WTC11 (cell line): ENCODE results near the gene SLC17A5. TPM values are rescaled to one million over a fixed set of nuclear protein-coding genes. Genes with fewer than 3 reads are reported as not detected.

Experiments used
- ATAC-seq: fragments of 200-7000 bp; cut with Tn5 transposase; 2 replicates; pipeline ENCODE4 v1.10.0; 2021; ENCODE audit warnings: mild to moderate bottlenecking, moderate library complexity
- CTCF ChIA-PET: fragments of 300-600 bp; sonication (Branson Sonifier 250); formaldehyde crosslinking; loops from one replicate; lab custom pipeline; 2021; ENCODE audit warnings: antibody characterized with exemption; lab: Charles Lee
- POLR2A ChIA-PET: fragments of 350-600 bp; sonication (Branson Sonifier 250); formaldehyde crosslinking; loops from one replicate; lab custom pipeline; 2021; ENCODE audit warnings: antibody characterized with exemption; lab: Charles Lee
- DNase-seq: peaks from one replicate; pipeline ENCODE4 v3.0.0; 2021; ENCODE audit warnings: low spot score
- H3K27ac Mint-ChIP-seq: 2 replicates; pipeline ENCODE4 v1.8.0; 2021; ENCODE audit warnings: mixed read lengths
- H3K27me3 Mint-ChIP-seq: 2 replicates; pipeline ENCODE4 v1.8.0; 2021; ENCODE audit warnings: low read depth, mild to moderate bottlenecking, moderate library complexity, mixed read lengths
- H3K36me3 Mint-ChIP-seq: 2 replicates; pipeline ENCODE4 v1.8.0; 2021; ENCODE audit warnings: mixed read lengths
- H3K4me1 Mint-ChIP-seq: 2 replicates; pipeline ENCODE4 v1.8.0; 2022; ENCODE audit warnings: mixed read lengths
- H3K4me3 Mint-ChIP-seq: 2 replicates; pipeline ENCODE4 v1.8.0; 2021; ENCODE audit warnings: mild to moderate bottlenecking, moderate library complexity, mixed read lengths
- H3K9me3 Mint-ChIP-seq: 2 replicates; pipeline ENCODE4 v1.8.0; 2021; ENCODE audit warnings: mixed read lengths
- AR ChIP-seq: fragments of 250-450 bp; sonication (Bioruptor Pico); IDR thresholded peaks from 2 replicates; pipeline ENCODE4 v1.9.0; 2021; ENCODE audit warnings: mild to moderate bottlenecking
- ATF3 ChIP-seq: sonication (generic); formaldehyde crosslinking; conservative IDR thresholded peaks from 2 replicates; pipeline ENCODE4 v1.8.1; 2022; ENCODE audit warnings: mild to moderate bottlenecking, missing genetic modification reagents
- ATF6 ChIP-seq: sonication (generic); formaldehyde crosslinking; IDR thresholded peaks from 2 replicates; pipeline ENCODE4 v1.8.1; 2023; ENCODE audit warnings: mild to moderate bottlenecking, missing genetic modification reagents
- ELF4 ChIP-seq: sonication (generic); formaldehyde crosslinking; IDR thresholded peaks from 2 replicates; pipeline ENCODE4 v1.8.1; 2022; ENCODE audit warnings: low read depth, mild to moderate bottlenecking, moderate library complexity, missing genetic modification reagents
- EMX1 ChIP-seq: fragments of 250-450 bp; sonication (Bioruptor Pico); IDR thresholded peaks from 2 replicates; pipeline ENCODE4 v1.8.0; 2021; ENCODE audit warnings: mild to moderate bottlenecking
- IRF2 ChIP-seq: sonication (generic); formaldehyde crosslinking; IDR thresholded peaks from 2 replicates; pipeline ENCODE4 v1.8.0; 2022; ENCODE audit warnings: low read depth, missing genetic modification reagents, borderline replicate concordance
- MXD4 ChIP-seq: fragments of 250-450 bp; sonication (Bioruptor Pico); IDR thresholded peaks from 2 replicates; pipeline ENCODE4 v1.8.0; 2021; ENCODE audit warnings: mild to moderate bottlenecking, moderate library complexity, borderline replicate concordance
- NR2C2 ChIP-seq: sonication (generic); formaldehyde crosslinking; IDR thresholded peaks from 2 replicates; pipeline ENCODE4 v1.8.0; 2022; ENCODE audit warnings: mild to moderate bottlenecking, missing genetic modification reagents
- NR3C1 ChIP-seq: sonication (generic); formaldehyde crosslinking; conservative IDR thresholded peaks from 2 replicates; pipeline ENCODE4 v1.8.1; 2023; ENCODE audit warnings: low read depth, mild to moderate bottlenecking, missing genetic modification reagents
- PREB ChIP-seq: sonication (generic); formaldehyde crosslinking; IDR thresholded peaks from 2 replicates; pipeline ENCODE4 v1.8.1; 2022; ENCODE audit warnings: mild to moderate bottlenecking, missing genetic modification reagents, moderate library complexity, borderline replicate concordance
- PRRX2 ChIP-seq: fragments of 250-450 bp; sonication (Bioruptor Pico); IDR thresholded peaks from 2 replicates; pipeline ENCODE4 v1.8.0; 2021; ENCODE audit warnings: mild to moderate bottlenecking
- RORB ChIP-seq: fragments of 250-450 bp; sonication (Bioruptor Pico); IDR thresholded peaks from 2 replicates; pipeline ENCODE4 v1.9.0; 2021; ENCODE audit warnings: mild to moderate bottlenecking
- SOX15 ChIP-seq: fragments of 250-450 bp; sonication (Bioruptor Pico); IDR thresholded peaks from 2 replicates; pipeline ENCODE4 v1.9.0; 2021; ENCODE audit warnings: mild to moderate bottlenecking
- USF1 ChIP-seq: sonication (generic); formaldehyde crosslinking; IDR thresholded peaks from 2 replicates; pipeline ENCODE4 v1.8.0; 2022; ENCODE audit warnings: mild to moderate bottlenecking, missing genetic modification reagents
- ZNF121 ChIP-seq: sonication (generic); formaldehyde crosslinking; IDR thresholded peaks from 2 replicates; pipeline ENCODE4 v1.8.0; 2023; ENCODE audit warnings: missing genetic modification reagents
- ZNF263 ChIP-seq: sonication (generic); formaldehyde crosslinking; IDR thresholded peaks from 2 replicates; pipeline ENCODE4 v1.8.1; 2022; ENCODE audit warnings: low read depth, mild to moderate bottlenecking, moderate library complexity, missing genetic modification reagents
- ZNF425 ChIP-seq: fragments of 250-450 bp; sonication (Bioruptor Pico); conservative IDR thresholded peaks from 2 replicates; pipeline ENCODE4 v1.9.0; 2021; ENCODE audit warnings: mild to moderate bottlenecking
- ZNF512 ChIP-seq: sonication (generic); formaldehyde crosslinking; IDR thresholded peaks from 2 replicates; pipeline ENCODE4 v1.8.1; 2022; ENCODE audit warnings: missing genetic modification reagents, borderline replicate concordance
- ZSCAN18 ChIP-seq: fragments of 250-450 bp; sonication (Bioruptor Pico); IDR thresholded peaks from 2 replicates; pipeline ENCODE4 v2.1.2; 2022; ENCODE audit warnings: mild to moderate bottlenecking, moderate library complexity
- total RNA-seq: library from RNA; stranded (reverse); gene quantifications from 3 replicates; pipeline ENCODE4 v1.2.3, GENCODE V29; 2021

The SLC17A5 gene
- total RNA-seq, 1 experiment from 2014 or later = 9.3 TPM

GRCh38 chr6:73649783-73650182 is 4.0 kb downstream of the SLC17A5 start (continued):
- no peak for TF ChIP-seq ATF6 (CRISPR knock-in tag)
- no peak for TF ChIP-seq ZNF263 (CRISPR knock-in tag)
- no peak for TF ChIP-seq ATF3

GRCh38 chr6:73648166-73648565 is 5.6 kb downstream of the SLC17A5 start:
- ChIA-PET POLR2A (interaction anchor here (0.7 kb wide), 1 partner anchor 157 kb away, joined by 3 read pairs; no protein-coding TSS in a partner anchor), CTCF (no interaction called here)
- no peak for ATAC-seq
- H3K4me1 Mint-ChIP-seq = peaks cover 20% of the 10 kb centered on the region
- no peak for DNase-seq
- peaks cover 3% of the 10 kb centered on the region; the same call in 1 of the 2 replicates for H3K9me3 Mint-ChIP-seq
- peaks cover 6% of the 10 kb centered on the region for H3K36me3 Mint-ChIP-seq
- H3K4me3 Mint-ChIP-seq = no peak overlapping the region
- H3K27ac Mint-ChIP-seq = no peak overlapping the region
- no peaks in the 10 kb centered on the region for H3K27me3 Mint-ChIP-seq
- TF ChIP-seq IRF2 (CRISPR knock-in tag) = no peak
- TF ChIP-seq ATF3 = no peak
- no peak for TF ChIP-seq NR3C1
- TF ChIP-seq ZNF121 (CRISPR knock-in tag) = no peak
- TF ChIP-seq NR2C2 (CRISPR knock-in tag) = no peak
- no peak for TF ChIP-seq ELF4 (CRISPR knock-in tag)
- TF ChIP-seq MXD4 (CRISPR knock-in tag) = no peak
- TF ChIP-seq PRRX2 = no peak
- no peak for TF ChIP-seq RORB (CRISPR knock-in tag)
- no peak for TF ChIP-seq ZNF425
- no peak for TF ChIP-seq ZNF512 (CRISPR knock-in tag)
- TF ChIP-seq AR (CRISPR knock-in tag) = no peak
- TF ChIP-seq USF1 = no peak
- no peak for TF ChIP-seq EMX1
- no peak for TF ChIP-seq PREB (CRISPR knock-in tag)
- no peak for TF ChIP-seq ZSCAN18 (CRISPR knock-in tag)
- no peak for TF ChIP-seq SOX15 (CRISPR knock-in tag)
- no peak for TF ChIP-seq ATF6 (CRISPR knock-in tag)
